GM12878 (cell line): ENCODE data around the gene SLC4A2. TPM values are rescaled to one million over a fixed set of nuclear protein-coding genes. Genes with fewer than 3 reads are reported as not detected.

ENCODE experiments used
- ATAC-seq: fragments of 200-7000 bp; cut with Tn5 transposase; 3 replicates; pipeline ENCODE4 v1.9.1; 2020; ENCODE audit warnings: mild to moderate bottlenecking, moderate library complexity
- BruUV-seq: library from RNA; stranded (reverse); fragments of 400-500 nt; replicated peaks from 2 replicates; lab custom pipeline; 2021; lab: Mats Ljungman, UMichigan
- CTCF ChIA-PET: fragments of 300-600 bp; sonication (Branson Sonifier 250); formaldehyde crosslinking; extraction: SDS; loops from one replicate; lab custom pipeline; 2021; ENCODE audit warnings: inconsistent platforms; lab: Yijun Ruan, JAX
- POLR2A ChIA-PET: fragments of 350-600 bp; formaldehyde crosslinking; extraction: SDS; loops from one replicate; lab custom pipeline; 2021; ENCODE audit warnings: inconsistent platforms; lab: Charles Lee
- RAD21 ChIA-PET: fragments of 300-600 bp; sonication (Branson Sonifier 250); formaldehyde crosslinking; loops from one replicate; lab custom pipeline; 2023; ENCODE audit warnings: antibody characterized with exemption; ENCODE audit not compliant: unreplicated experiment; lab: Charles Lee
- SMC1A ChIA-PET: fragments of 300-600 bp; sonication (Branson Sonifier 250); formaldehyde crosslinking; loops from one replicate; lab custom pipeline; 2023; ENCODE audit not compliant: unreplicated experiment, uncharacterized antibody; lab: Charles Lee
- DNase-seq: peaks from one replicate; pipeline ENCODE4 v3.0.0-alpha.2; 2011; ENCODE audit warnings: low read depth, low spot score
- FAIRE-seq: peaks from 3 replicates; lab custom pipeline; 2011; peaks lifted over from hg19 to GRCh38; lab: Jason Lieb, UNC
- H2AFZ ChIP-seq: 2 replicates; pipeline ENCODE4 v1.6.0; 2011; ENCODE audit warnings: low read depth, low read length, control low read depth; ENCODE audit not compliant: control insufficient read depth
- H3K27ac ChIP-seq: 2 replicates; pipeline ENCODE4 v1.5.1; 2011; ENCODE audit warnings: control low read depth; ENCODE audit not compliant: control insufficient read depth, insufficient read depth
- H3K27me3 ChIP-seq, 2 experiments: replicated peaks in 1 of 2; 2 replicates each; pipeline versions ENCODE4 v1.6.0 to v1.6.1; 2011; ENCODE audit warnings: low read length in 1 of 2; ENCODE audit not compliant: control insufficient read depth in 2 of 2, insufficient read depth in 2 of 2
- H3K36me3 ChIP-seq, 2 experiments: 2 replicates each; pipeline ENCODE4 v1.5.1; 2011; ENCODE audit warnings: low read length in 1 of 2; ENCODE audit not compliant: control insufficient read depth in 2 of 2, insufficient read depth in 2 of 2
- H3K4me1 ChIP-seq: 2 replicates; pipeline ENCODE4 v1.6.1; 2011; ENCODE audit warnings: mild to moderate bottlenecking, low read length, moderate library complexity, mixed read lengths; ENCODE audit not compliant: control insufficient read depth, insufficient read depth
- H3K4me2 ChIP-seq: 2 replicates; pipeline ENCODE4 v1.6.0; 2011; ENCODE audit warnings: control low read depth; ENCODE audit not compliant: control insufficient read depth, insufficient read depth
- H3K4me3 ChIP-seq: fragments of 200-600 bp; sonication (generic); 2 replicates; pipeline ENCODE4 v1.5.1; 2016
- H3K79me2 ChIP-seq: 2 replicates; pipeline ENCODE4 v1.6.0; 2011; ENCODE audit warnings: low read length; ENCODE audit not compliant: control insufficient read depth, insufficient read depth
- H3K9ac ChIP-seq: 2 replicates; pipeline ENCODE4 v1.8.0; 2011; ENCODE audit warnings: low read length, control low read depth, mixed read lengths; ENCODE audit not compliant: control insufficient read depth, insufficient read depth
- H3K9me3 ChIP-seq: replicated peaks from 3 replicates; pipeline ENCODE4 v1.5.1; 2011; ENCODE audit warnings: mild to moderate bottlenecking, low read length; ENCODE audit not compliant: control insufficient read depth, insufficient read depth
- H4K20me1 ChIP-seq: 2 replicates; pipeline ENCODE4 v1.6.0; 2011; ENCODE audit not compliant: control insufficient read depth, insufficient read depth
- CREM ChIP-seq: IDR thresholded peaks from 2 replicates; pipeline ENCODE4 v1.6.1; 2014; ENCODE audit warnings: antibody characterized with exemption, low read depth
- E4F1 ChIP-seq: fragments of 450-650 bp; IDR thresholded peaks from 2 replicates; pipeline ENCODE4 v1.6.1; 2018; ENCODE audit warnings: borderline replicate concordance, mild to moderate bottlenecking; ENCODE audit not compliant: partially characterized antibody
- HDGF ChIP-seq: fragments of 450-650 bp; IDR thresholded peaks from 2 replicates; pipeline ENCODE4 v1.6.1; 2016; ENCODE audit warnings: antibody characterized with exemption
- ZBTB4 ChIP-seq: fragments of 450-650 bp; formaldehyde crosslinking; IDR thresholded peaks from 2 replicates; pipeline ENCODE4 v1.4.0; 2022; ENCODE audit warnings: mild to moderate bottlenecking, moderate library complexity
- WGBS: methylation state at CpG from one replicate; pipeline ENCODE4 v1.1.6; 2016; ENCODE audit warnings: low lambda C conversion rate; ENCODE audit not compliant: insufficient replicate concordance, insufficient coverage; ENCODE audit errors: missing lambda C conversion rate; 5-methylcytosine and 5-hydroxymethylcytosine counted together
- in situ Hi-C: fragments of 300-500 bp; cut with MboI; formaldehyde crosslinking; loops from 9 replicates; pipeline ENCODE4 v1.14.3; 2018; ENCODE audit warnings: mixed read lengths
- intact Hi-C: fragments of 100-400 bp; cut with micrococcal nuclease; formaldehyde crosslinking; loops from one replicate; pipeline ENCODE4 v1.14.2; 2022; ENCODE audit not compliant: unreplicated experiment
- polyA plus RNA-seq, 11 experiments: library from polyadenylated mRNA; depleted of rRNA in 4 of 11; unstranded in 6 of 11; stranded (reverse) in 5 of 11; fragments of >200 nt; fragmentation: Nextera tagmentation in 4 of 11; fragmentation: Illumina TruSeq in 1 of 11; extraction: Ambion mirVana in 4 of 11; extraction: Trizol in 1 of 11; gene quantifications; 1 replicate in 1 of 11; 2 replicates in 10 of 11; pipeline versions ENCODE4 v1.2.1 to v1.2.3, GENCODE V29; 2011 to 2016; ENCODE audit warnings: inconsistent platforms in 2 of 11, missing spikeins in 2 of 11, low read depth in 1 of 11
- total RNA-seq, 4 experiments: library from RNA; depleted of rRNA in 3 of 4; stranded (reverse); fragments of >200 nt in 3 of 4; fragmentation: Illumina TruSeq in 1 of 4; extraction: Trizol in 1 of 4; gene quantifications; 2 replicates each; pipeline versions ENCODE4 v1.2.1 to v1.2.3, GENCODE V29; 2013 to 2021

The SLC4A2 gene
- total and polyA plus RNA-seq, 10 of the 15 experiments (the other 5 are each of a cell fraction or from before 2014, with no cell fraction given), result 2.7 to 78.6 (median 30.1) TPM

GRCh38 chr7:151075662-151075971, 16.2 kb downstream of the SLC4A2 start:
- no peak overlapping the region for H3K27ac ChIP-seq
- H2AFZ ChIP-seq, result no peak overlapping the region
- 92% methylated on average over 6 of the region's 7 CpGs for WGBS
- ChIA-PET CTCF (no interaction called here), RAD21 (no interaction called here), SMC1A (no interaction called here), POLR2A (no interaction called here)
- ATAC-seq (no peak), FAIRE-seq (no peak), DNase-seq (no peak)
- H3K36me3 ChIP-seq, result peaks cover 0 to 27% of the 10 kb centered on the region in 2 experiments; a peak in 3 of 4 replicates
- TF ChIP-seq CREM (no peak), HDGF (no peak), ZBTB4 (CRISPR knock-in tag) (no peak), E4F1 (no peak)
- no peak overlapping the region for H3K9ac ChIP-seq
- intact Hi-C loops, result no loop called here
- H3K27me3 ChIP-seq, result no peaks in the 10 kb centered on the region
- no TSS peak for BruUV-seq
- in situ Hi-C loops, result no loop called here
- peaks cover 18% of the 10 kb centered on the region for H3K79me2 ChIP-seq
- no peaks in the 10 kb centered on the region for H3K9me3 ChIP-seq
- no peak overlapping the region for H3K4me3 ChIP-seq
- H3K4me1 ChIP-seq, result peaks cover 8% of the 10 kb centered on the region
- no peak overlapping the region for H3K4me2 ChIP-seq
- no peaks in the 10 kb centered on the region; the same call in 1 of the 2 replicates for H4K20me1 ChIP-seq
